ENCODE results near the gene NALCN. TPM values are rescaled to one million over a fixed set of nuclear protein-coding genes. Genes with fewer than 3 reads are reported as not detected.

Gene NALCN
- total and polyA plus RNA-seq, 8 donors: 0.51 to 5.1 (median 2.0) TPM

- intact Hi-C loops (cut with DNase I): no loop called here
- WGBS, 2 donors: 78 to 82% methylated on average over 5 of the region's 5 CpGs
- no peak for ATAC-seq
- Histone ChIP-seq H3K4me1 (no peaks in the 10 kb centered on the region), H3K27ac (no peak overlapping the region), H3K4me3 (no peak overlapping the region), H3K36me3 (no peaks in the 10 kb centered on the region), H3K27me3 (no peaks in the 10 kb centered on the region), H3K9me3 (no peaks in the 10 kb centered on the region)
- FAIRE-seq: no peak
- no peak for DNase-seq
- TF ChIP-seq CTCF (IDR thresholded peaks at IDR 0.05): no peak
Observed at GRCh38 chr13:101231751-101232428, 184.4 kb downstream of the NALCN start.

- no peak for DNase-seq
- no peaks in the 10 kb centered on the region for H3K36me3 ChIP-seq
- no peaks in the 10 kb centered on the region for H3K4me1 ChIP-seq
- no peak overlapping the region for H3K27ac ChIP-seq
- intact Hi-C loops (cut with DNase I): no loop called here
- H3K9me3 ChIP-seq: no peaks in the 10 kb centered on the region
- TF ChIP-seq CTCF (IDR thresholded peaks at IDR 0.05): no peak
- H3K4me3 ChIP-seq: no peak overlapping the region
- no peaks in the 10 kb centered on the region for H3K27me3 ChIP-seq
- no peak for FAIRE-seq
- no peak for ATAC-seq
- 82% methylated on average over 6 of the region's 6 CpGs for WGBS, 2 donors
Observed at GRCh38 chr13:101230271-101230890, 185.9 kb downstream of the NALCN start.

GRCh38 chr13:101219609-101220265 is 196.6 kb downstream of the NALCN start:
- no peaks in the 10 kb centered on the region for H3K9me3 ChIP-seq
- WGBS, 2 donors: 24 to 29% methylated on average over 2 of the region's 2 CpGs
- H3K4me1 ChIP-seq: no peaks in the 10 kb centered on the region
- H3K36me3 ChIP-seq: no peaks in the 10 kb centered on the region
- no peak overlapping the region for H3K4me3 ChIP-seq
- peak; percentile 59 to 94 (median 80) for ATAC-seq
- H3K27ac ChIP-seq: no peak overlapping the region
- intact Hi-C loops (cut with DNase I): no loop called here
- no peaks in the 10 kb centered on the region for H3K27me3 ChIP-seq
- no peak for TF ChIP-seq CTCF (IDR thresholded peaks at IDR 0.05)
- no peak for FAIRE-seq
- peak in 2 of 6 donors; percentile 19 to 32 for DNase-seq

- Histone ChIP-seq H3K27me3 (no peaks in the 10 kb centered on the region), H3K27ac (no peak overlapping the region), H3K4me1 (no peaks in the 10 kb centered on the region), H3K36me3 (no peaks in the 10 kb centered on the region), H3K9me3 (no peaks in the 10 kb centered on the region), H3K4me3 (no peak overlapping the region)
- intact Hi-C loops (cut with DNase I): no loop called here
- no peak for DNase-seq
- FAIRE-seq: no peak
- ATAC-seq: no peak
- no peak for TF ChIP-seq CTCF (IDR thresholded peaks at IDR 0.05)
- 85 to 87% methylated on average over 2 of the region's 2 CpGs for WGBS, 2 donors
Observed at GRCh38 chr13:101218484-101218883, 197.8 kb downstream of the NALCN start.

- Histone ChIP-seq H3K27ac (no peak overlapping the region), H3K4me1 (no peaks in the 10 kb centered on the region), H3K9me3 (no peaks in the 10 kb centered on the region), H3K4me3 (no peak overlapping the region), H3K36me3 (no peaks in the 10 kb centered on the region), H3K27me3 (no peaks in the 10 kb centered on the region)
- DNase-seq (no peak), ATAC-seq (no peak), FAIRE-seq (no peak)
- intact Hi-C loops (cut with DNase I): no loop called here
- no peak for TF ChIP-seq CTCF (IDR thresholded peaks at IDR 0.05)
Observed at GRCh38 chr13:101217086-101217485, 199.2 kb downstream of the NALCN start.

All from pancreas (tissue), 10 donors.